GM19395 (cell line): ENCODE results near the gene PCDHGA4.
A peak's percentile ranks its signal among the peaks of the same experiment; 100 is the strongest.
"Not testable (repeated sequence)": the region's sequence is repeated elsewhere in the genome, so short reads cannot be mapped to it uniquely, and the experiment has no call there.

Experiments
- ATAC-seq: cut with Tn5 transposase; IDR thresholded peaks from one replicate; pipeline ENCODE4 v1.9.1; 2021; ENCODE audit warnings: mild to moderate bottlenecking, moderate library complexity; ENCODE audit not compliant: unreplicated experiment

Gene PCDHGA4

GRCh38 chr5:141382469-141383294, 27.9 kb downstream of the PCDHGA4 start, which contains the start of gene PCDHGA7:
Gene PCDHGA7, plus strand, starts transcription at chr5:141382742. Its CDS starts 158 bp downstream, at chr5:141382900.
- no peak for ATAC-seq

- ATAC-seq: no peak
These were observed 28.5 kb downstream of the PCDHGA4 start for GRCh38 chr5:141383345-141383744.

GRCh38 chr5:141384471-141385267, 29.8 kb downstream of the PCDHGA4 start:
- ATAC-seq: no peak

- ATAC-seq: peak; percentile 83
These were observed 32.9 kb downstream of the PCDHGA4 start, which contains the start of gene PCDHGB4 for GRCh38 chr5:141387557-141388311. Gene PCDHGB4, plus strand, starts transcription at chr5:141387698. Its CDS starts 187 bp downstream, at chr5:141387885.

GRCh38 chr5:141388661-141389060, 33.8 kb downstream of the PCDHGA4 start:
- no peak for ATAC-seq

GRCh38 chr5:141389153-141390042, 34.6 kb downstream of the PCDHGA4 start:
- no peak for ATAC-seq

- no peak for ATAC-seq
These were observed 37.8 kb downstream of the PCDHGA4 start, which contains the start of gene PCDHGA8 for GRCh38 chr5:141392429-141393198. Gene PCDHGA8, plus strand, starts transcription at chr5:141392633. Its CDS starts 181 bp downstream, at chr5:141392814.

GRCh38 chr5:141393267-141393666, 38.4 kb downstream of the PCDHGA4 start:
- no peak for ATAC-seq

GRCh38 chr5:141394401-141395187, 39.8 kb downstream of the PCDHGA4 start:
- ATAC-seq: not testable (repeated sequence)

GRCh38 chr5:141397756-141398551, 43.1 kb downstream of the PCDHGA4 start, which contains the start of gene PCDHGB5:
Gene PCDHGB5, plus strand, starts transcription at chr5:141397947. Its CDS starts 181 bp downstream, at chr5:141398128.
- ATAC-seq: peak; percentile 99

GRCh38 chr5:141398608-141399007, 43.8 kb downstream of the PCDHGA4 start:
- no peak for ATAC-seq

- no peak for ATAC-seq
These were observed 44.9 kb downstream of the PCDHGA4 start for GRCh38 chr5:141399555-141400258.

- no peak for ATAC-seq
These were observed 47.9 kb downstream of the PCDHGA4 start, which contains the start of gene PCDHGA9 for GRCh38 chr5:141402553-141403243. Gene PCDHGA9, plus strand, starts transcription at chr5:141402778. Its CDS starts 175 bp downstream, at chr5:141402953.

- no peak for ATAC-seq
These were observed 48.6 kb downstream of the PCDHGA4 start for GRCh38 chr5:141403387-141403786.
